Activated CD8-positive, alpha-beta memory T cell treated with anti-CD3 and anti-CD28 coated beads, Interleukin-2, amount 10 ng/mL, durations not matched to agents 7 days and 5 days (primary cell): ENCODE results near the gene AKAP7. TPM values are rescaled to one million over a fixed set of nuclear protein-coding genes. Genes with fewer than 3 reads are reported as not detected.

Source experiments
- ATAC-seq: fragments of 150-1000 bp; cut with Tn5 transposase; one replicate; pipeline ENCODE4 v1.10.0; 2021; ENCODE audit warnings: moderate library complexity
- CTCF ChIA-PET: fragments of 350-600 bp; sonication (Branson Sonifier 250); formaldehyde crosslinking; loops from one replicate; lab custom pipeline; 2021; ENCODE audit warnings: antibody characterized with exemption; lab: Charles Lee
- DNase-seq: peaks from one replicate; pipeline ENCODE4 v3.0.0-alpha.2; 2020
- H3K27ac Mint-ChIP-seq: one replicate; pipeline ENCODE4 v1.8.0; 2021; ENCODE audit warnings: mild to moderate bottlenecking, mixed read lengths
- H3K27me3 Mint-ChIP-seq: one replicate; pipeline ENCODE4 v1.8.0; 2021; ENCODE audit warnings: mixed read lengths
- H3K36me3 Mint-ChIP-seq: one replicate; pipeline ENCODE4 v1.8.0; 2021; ENCODE audit warnings: mild to moderate bottlenecking, mixed read lengths
- H3K4me1 Mint-ChIP-seq: one replicate; pipeline ENCODE4 v1.8.0; 2021; ENCODE audit warnings: mixed read lengths
- H3K4me3 Mint-ChIP-seq: one replicate; pipeline ENCODE4 v1.8.0; 2021; ENCODE audit warnings: mild to moderate bottlenecking, moderate library complexity, mixed read lengths
- H3K9me3 Mint-ChIP-seq: one replicate; pipeline ENCODE4 v1.8.0; 2022; ENCODE audit warnings: low read depth, mixed read lengths
- total RNA-seq, 2 experiments: library from RNA; stranded (reverse); gene quantifications; one replicate each; pipeline ENCODE4 v1.2.3, GENCODE V29; 2021

AKAP7 gene
- total RNA-seq, 2 experiments from 2014 or later = 7.3 to 10.3 TPM

DNA sequence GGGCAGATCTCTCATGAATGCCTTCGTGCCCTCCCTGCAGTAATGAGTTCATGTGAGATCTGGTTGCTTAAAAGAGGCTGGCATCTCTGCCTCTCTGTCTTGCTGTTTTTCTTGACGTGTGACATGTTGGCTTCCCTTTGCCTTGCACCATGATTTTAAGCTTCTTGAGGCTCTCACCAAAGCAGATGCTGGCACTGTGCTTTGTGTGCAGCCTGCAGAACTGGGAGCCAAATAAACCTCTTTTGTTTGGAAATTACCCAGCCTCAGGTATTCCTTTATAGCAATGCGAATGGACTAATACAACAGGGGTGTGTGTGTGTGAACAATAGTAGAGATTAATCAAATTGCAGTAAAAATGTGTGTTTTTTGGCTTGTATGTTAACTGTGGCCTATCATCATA lies 8.1 kb downstream of the AKAP7 start:
- Mint-ChIP-seq H3K4me1 (peaks cover 3% of the 10 kb centered on the region), H3K27ac (no peak overlapping the region), H3K9me3 (no peaks in the 10 kb centered on the region), H3K36me3 (peaks cover 22% of the 10 kb centered on the region), H3K27me3 (no peaks in the 10 kb centered on the region), H3K4me3 (no peak overlapping the region)
- DNase-seq (no peak), ATAC-seq (no peak)
- CTCF ChIA-PET = no interaction called here

DNA sequence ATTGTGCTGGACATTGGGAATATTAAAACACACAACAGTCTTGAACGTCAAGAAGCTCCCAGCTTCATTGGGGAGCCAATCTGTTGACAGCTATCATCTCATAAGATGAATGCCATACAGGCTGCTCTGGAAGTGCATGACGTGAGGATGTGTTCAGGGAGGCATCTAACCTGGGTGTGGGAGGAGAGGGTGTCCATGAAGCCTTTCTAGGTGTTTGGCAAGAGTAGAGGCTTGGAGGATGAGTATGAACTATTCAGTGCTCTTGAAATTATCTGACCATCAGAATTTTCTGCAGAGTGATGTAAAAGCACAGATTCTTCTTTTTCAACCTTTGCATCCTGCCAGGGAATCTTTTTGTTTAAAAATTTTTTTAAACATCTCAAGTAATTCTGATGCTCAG lies 11.6 kb downstream of the AKAP7 start:
- Mint-ChIP-seq H3K27me3 (no peaks in the 10 kb centered on the region), H3K36me3 (peaks cover 18% of the 10 kb centered on the region), H3K9me3 (no peaks in the 10 kb centered on the region), H3K4me1 (no peaks in the 10 kb centered on the region), H3K4me3 (no peak overlapping the region), H3K27ac (no peak overlapping the region)
- CTCF ChIA-PET = no interaction called here
- ATAC-seq = no peak
- no peak for DNase-seq

DNA sequence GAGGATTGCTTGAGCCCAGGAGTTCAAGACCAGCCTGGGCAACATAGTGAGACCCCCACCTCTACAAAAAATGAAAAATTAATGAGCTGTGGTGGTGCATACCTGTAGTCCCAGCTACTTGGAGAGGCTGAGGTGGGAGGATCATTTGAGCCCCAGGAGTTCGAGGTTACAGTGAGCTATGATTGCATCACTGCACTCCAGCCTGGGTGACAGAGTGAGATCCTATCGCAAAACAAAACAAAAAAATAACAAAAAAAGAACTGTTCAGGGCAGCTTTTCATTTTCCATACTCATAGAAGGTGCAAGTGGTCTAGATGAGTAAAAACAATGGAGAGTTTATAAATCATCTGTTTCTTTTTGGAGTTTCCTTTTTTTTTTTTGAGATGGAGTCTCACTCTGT lies 21.1 kb downstream of the AKAP7 start:
- peaks cover 2% of the 10 kb centered on the region for H3K36me3 Mint-ChIP-seq

DNA sequence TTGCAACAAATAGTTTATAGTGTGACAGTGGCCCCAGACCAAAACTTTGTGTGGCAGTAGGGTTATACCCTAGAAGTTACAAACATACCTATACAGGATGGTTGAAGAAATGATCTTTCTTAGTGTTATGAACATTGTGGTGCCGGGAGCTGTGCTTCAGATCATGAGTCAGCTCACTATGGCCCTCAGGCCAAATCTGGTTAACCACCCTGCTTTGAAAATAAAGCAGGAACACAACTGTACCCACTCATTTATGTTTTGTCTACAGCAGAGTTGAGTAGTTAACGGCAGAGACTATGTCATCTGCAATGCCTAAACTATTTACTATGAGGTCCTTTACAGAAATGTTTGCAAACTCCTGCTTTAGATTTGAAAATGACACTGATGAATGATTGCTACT lies 24.3 kb downstream of the AKAP7 start:
- H3K36me3 Mint-ChIP-seq = no peaks in the 10 kb centered on the region
- no peak for ATAC-seq
- no peak for DNase-seq
- no peak overlapping the region for H3K4me3 Mint-ChIP-seq
- no peak overlapping the region for H3K27ac Mint-ChIP-seq
- H3K4me1 Mint-ChIP-seq = peaks cover 3% of the 10 kb centered on the region
- CTCF ChIA-PET = no interaction called here
- no peaks in the 10 kb centered on the region for H3K27me3 Mint-ChIP-seq
- H3K9me3 Mint-ChIP-seq = no peaks in the 10 kb centered on the region

More for the DNA sequence above, 21.1 kb downstream of the AKAP7 start:
- Mint-ChIP-seq H3K9me3 (no peaks in the 10 kb centered on the region), H3K4me1 (peaks cover 3% of the 10 kb centered on the region), H3K27me3 (no peaks in the 10 kb centered on the region), H3K27ac (no peak overlapping the region), H3K4me3 (no peak overlapping the region)
- CTCF ChIA-PET = interaction anchor here (1.5 kb wide), 2 partner anchors 271 to 472 kb away, joined by 4 to 5 read pairs; partner anchors contain the start of gene MED23
- no peak for DNase-seq
- no peak for ATAC-seq

DNA sequence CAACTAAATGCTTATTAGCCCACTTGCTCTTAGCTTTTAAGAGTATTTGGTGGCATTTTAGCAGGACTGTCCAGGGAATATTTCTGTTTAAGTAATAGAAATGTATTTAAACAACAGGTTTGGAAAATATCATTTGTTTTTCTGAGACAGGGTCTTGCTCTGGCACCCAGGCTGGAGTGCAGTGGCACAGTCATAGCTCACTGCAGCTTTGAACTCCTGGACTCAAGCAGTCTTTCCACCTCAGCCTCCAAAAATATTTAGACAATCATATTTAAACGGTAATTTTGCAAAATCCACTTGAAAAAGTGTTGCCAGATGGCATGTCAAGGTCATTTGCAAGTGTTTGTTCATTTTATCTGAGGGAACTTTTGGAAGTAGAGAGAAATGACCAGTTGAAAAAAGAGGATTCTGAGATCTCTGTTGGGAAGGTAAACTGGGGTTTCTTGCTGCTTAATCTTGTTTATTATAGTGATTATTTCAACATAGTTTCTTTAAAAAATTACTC lies 25.0 kb downstream of the AKAP7 start:
- no peaks in the 10 kb centered on the region for H3K36me3 Mint-ChIP-seq
- peaks cover 3% of the 10 kb centered on the region for H3K4me1 Mint-ChIP-seq
- H3K4me3 Mint-ChIP-seq = no peak overlapping the region
- H3K9me3 Mint-ChIP-seq = no peaks in the 10 kb centered on the region
- no peak for DNase-seq
- ATAC-seq = no peak
- CTCF ChIA-PET = no interaction called here
- H3K27ac Mint-ChIP-seq = no peak overlapping the region
- H3K27me3 Mint-ChIP-seq = no peaks in the 10 kb centered on the region

DNA sequence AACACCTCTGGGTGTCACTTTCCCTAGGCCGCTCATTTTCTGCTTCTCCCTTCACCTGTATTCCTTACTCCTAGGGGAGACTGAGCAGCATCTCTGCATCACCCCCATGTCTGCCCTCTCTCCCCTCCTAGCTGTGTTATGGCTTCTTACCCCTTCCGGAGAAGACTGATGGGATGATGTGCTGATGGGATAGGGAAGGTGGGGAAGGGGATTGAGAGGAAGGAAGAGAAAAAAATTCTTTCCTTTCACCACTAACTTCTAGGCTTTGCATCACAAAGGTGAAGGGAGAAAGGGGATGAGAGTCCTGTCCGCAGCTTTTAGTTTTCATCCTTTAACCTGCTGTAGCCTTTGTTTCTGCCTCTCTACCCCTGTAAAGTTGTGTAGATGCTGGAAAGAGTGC lies 26.7 kb downstream of the AKAP7 start:
- H3K4me1 Mint-ChIP-seq = peaks cover 3% of the 10 kb centered on the region
- no peak for DNase-seq
- no peaks in the 10 kb centered on the region for H3K9me3 Mint-ChIP-seq
- H3K27me3 Mint-ChIP-seq = no peaks in the 10 kb centered on the region
- no peak for ATAC-seq
- CTCF ChIA-PET = interaction anchor here (0.9 kb wide), 1 partner anchor 21 kb away, joined by 3 read pairs; no protein-coding TSS in a partner anchor
- no peak overlapping the region for H3K4me3 Mint-ChIP-seq
- H3K36me3 Mint-ChIP-seq = peaks cover 5% of the 10 kb centered on the region
- H3K27ac Mint-ChIP-seq = no peak overlapping the region

DNA sequence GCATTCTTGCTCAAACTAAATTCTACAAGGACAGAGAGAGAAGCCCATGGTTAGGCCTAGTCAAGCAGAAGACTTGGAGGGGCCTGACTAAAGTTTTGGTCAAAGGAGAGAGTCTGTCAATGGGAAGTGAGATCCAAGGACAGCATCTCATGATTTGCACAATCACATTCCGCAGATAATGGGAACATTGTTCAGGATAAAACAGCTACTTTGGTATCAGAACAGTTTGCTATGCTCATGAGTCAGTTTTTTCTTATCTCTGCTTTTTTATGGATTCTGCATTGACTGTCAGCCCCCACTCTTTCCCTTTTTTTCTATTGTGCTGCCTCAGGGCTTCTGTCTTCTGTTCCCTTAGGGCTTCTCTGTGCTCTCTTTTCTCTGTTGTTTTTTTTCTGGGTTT lies 28.6 kb downstream of the AKAP7 start:
- Mint-ChIP-seq H3K4me1 (peaks cover 3% of the 10 kb centered on the region), H3K27ac (no peak overlapping the region), H3K36me3 (peaks cover 5% of the 10 kb centered on the region), H3K4me3 (no peak overlapping the region), H3K27me3 (no peaks in the 10 kb centered on the region), H3K9me3 (no peaks in the 10 kb centered on the region)
- no peak for DNase-seq
- no peak for ATAC-seq
- CTCF ChIA-PET = interaction anchor here (0.6 to 1.0 kb wide), 2 partner anchors 19 to 513 kb away, joined by 3 read pairs; no protein-coding TSS in a partner anchor

DNA sequence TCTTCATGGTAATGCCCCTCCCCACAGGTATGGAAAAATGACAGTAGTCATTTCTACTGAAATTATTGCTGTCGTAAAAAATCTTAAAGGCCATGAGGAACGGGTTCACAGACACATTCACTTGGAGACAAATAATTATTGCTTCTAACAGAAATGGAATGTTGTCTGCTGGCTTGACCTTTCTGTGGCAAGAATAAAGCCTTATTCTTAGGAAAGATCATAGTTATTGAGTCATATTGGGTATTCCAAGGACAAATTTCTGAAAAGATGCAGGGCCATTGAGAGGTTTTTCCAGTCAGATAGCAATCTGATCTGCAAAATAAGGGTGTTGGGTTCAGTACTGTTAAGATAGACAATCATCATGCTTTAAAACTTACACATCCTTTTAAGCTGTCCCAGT lies 29.2 kb downstream of the AKAP7 start:
- ATAC-seq = no peak

DNA sequence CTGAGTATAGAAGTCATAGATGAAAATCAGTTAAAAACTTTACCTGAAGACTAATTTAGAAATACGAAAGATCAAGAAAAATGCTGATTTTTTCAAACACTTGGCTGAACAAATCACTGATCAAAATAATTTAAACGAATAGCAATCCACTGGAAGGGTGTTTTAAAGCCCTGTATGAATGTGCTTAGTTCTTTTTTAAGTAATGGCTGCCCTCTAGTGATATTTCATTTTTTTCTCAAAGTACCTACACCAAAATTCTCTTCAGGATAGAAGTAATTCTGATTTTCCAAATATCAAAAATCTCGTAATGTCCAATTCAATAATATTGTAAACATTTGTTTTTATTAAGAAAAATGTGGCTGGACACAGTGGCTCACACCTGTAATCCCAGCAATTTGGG lies 32.5 kb downstream of the AKAP7 start:
- ATAC-seq (no peak), DNase-seq (no peak)
- Mint-ChIP-seq H3K27me3 (no peaks in the 10 kb centered on the region), H3K4me1 (no peaks in the 10 kb centered on the region), H3K36me3 (peaks cover 11% of the 10 kb centered on the region), H3K9me3 (no peaks in the 10 kb centered on the region), H3K27ac (no peak overlapping the region), H3K4me3 (no peak overlapping the region)
- CTCF ChIA-PET = interaction anchor here (0.6 kb wide), 1 partner anchor 277 kb away, joined by 3 read pairs; no protein-coding TSS in a partner anchor

More for the DNA sequence above, 29.2 kb downstream of the AKAP7 start:
- Mint-ChIP-seq H3K36me3 (peaks cover 9% of the 10 kb centered on the region), H3K27me3 (no peaks in the 10 kb centered on the region), H3K4me3 (no peak overlapping the region), H3K27ac (no peak overlapping the region), H3K4me1 (peaks cover 1% of the 10 kb centered on the region), H3K9me3 (no peaks in the 10 kb centered on the region)
- CTCF ChIA-PET = no interaction called here
- no peak for DNase-seq

DNA sequence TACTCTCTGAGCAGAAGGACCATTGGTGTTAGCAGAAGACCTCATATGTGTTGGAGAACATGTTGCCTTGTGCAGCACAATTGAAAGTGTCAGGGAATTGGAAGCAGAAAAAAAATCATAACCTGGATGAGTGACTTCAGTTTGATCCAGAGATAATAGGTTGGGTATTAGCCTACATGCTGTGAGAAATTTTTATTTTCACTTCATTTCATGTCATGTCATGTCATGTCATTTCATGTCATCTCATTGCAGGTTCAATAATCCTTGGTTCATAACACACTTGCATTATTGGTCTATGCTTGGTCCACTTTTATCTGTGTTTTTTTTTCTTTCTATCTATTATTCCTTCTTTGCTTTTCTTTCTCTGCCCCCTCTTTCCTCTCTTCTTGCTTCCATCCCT lies 34.3 kb downstream of the AKAP7 start:
- DNase-seq (no peak), ATAC-seq (no peak)
- Mint-ChIP-seq H3K4me1 (no peaks in the 10 kb centered on the region), H3K27me3 (no peaks in the 10 kb centered on the region), H3K9me3 (no peaks in the 10 kb centered on the region), H3K4me3 (no peak overlapping the region), H3K27ac (no peak overlapping the region), H3K36me3 (peaks cover 11% of the 10 kb centered on the region)
- CTCF ChIA-PET = interaction anchor here (1.5 kb wide), 1 partner anchor 14 kb away, joined by 4 read pairs; no protein-coding TSS in a partner anchor

DNA sequence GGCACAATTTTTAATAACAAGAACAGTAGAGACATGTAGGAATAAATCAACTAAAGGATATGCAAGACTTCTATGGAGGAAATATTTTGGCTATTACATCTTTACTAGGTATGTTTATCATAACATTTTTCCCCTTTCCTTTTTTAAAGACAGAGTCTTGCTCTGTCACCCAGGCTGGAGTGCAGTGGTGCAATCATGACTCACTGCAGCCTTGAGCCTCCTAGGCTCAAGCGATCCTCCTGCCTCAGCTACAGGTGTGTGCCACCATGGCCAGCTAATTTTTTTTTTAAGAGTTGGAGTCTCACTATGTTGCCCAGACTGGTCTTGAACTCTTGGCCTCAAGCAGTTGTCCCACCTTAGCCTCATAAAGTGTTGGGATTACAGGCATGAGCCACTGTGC lies 37.0 kb downstream of the AKAP7 start:
- DNase-seq = no peak
- no peaks in the 10 kb centered on the region for H3K9me3 Mint-ChIP-seq
- no peak overlapping the region for H3K4me3 Mint-ChIP-seq
- no peak overlapping the region for H3K27ac Mint-ChIP-seq
- H3K4me1 Mint-ChIP-seq = no peaks in the 10 kb centered on the region
- ATAC-seq = no peak
- no peaks in the 10 kb centered on the region for H3K27me3 Mint-ChIP-seq
- CTCF ChIA-PET = interaction anchor here (0.6 kb wide), 1 partner anchor 246 kb away, joined by 3 read pairs; no protein-coding TSS in a partner anchor
- peaks cover 6% of the 10 kb centered on the region for H3K36me3 Mint-ChIP-seq

DNA sequence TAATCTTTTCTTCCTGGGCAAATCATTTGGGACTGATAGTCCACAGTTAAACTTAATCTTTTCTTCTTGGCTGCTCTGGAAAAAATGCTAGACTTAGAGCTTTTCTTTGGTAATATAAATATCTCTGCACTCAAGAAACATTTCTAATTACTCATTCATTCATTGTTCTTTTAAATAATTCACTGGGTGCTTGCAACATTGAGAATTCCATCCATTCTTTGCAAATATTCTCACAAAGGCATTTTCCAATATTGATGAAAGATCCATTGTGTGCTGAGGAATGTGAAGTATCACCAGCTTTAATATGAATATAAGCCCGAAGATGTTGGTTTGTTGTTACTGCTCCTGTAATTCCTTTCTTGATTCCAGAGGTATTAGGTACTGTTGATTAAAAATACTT lies 38.4 kb downstream of the AKAP7 start:
- no peak overlapping the region for H3K27ac Mint-ChIP-seq
- CTCF ChIA-PET = interaction anchor here (1.0 to 1.2 kb wide), 2 partner anchors 10 to 360 kb away, joined by 3 to 4 read pairs; no protein-coding TSS in a partner anchor
- H3K4me1 Mint-ChIP-seq = no peaks in the 10 kb centered on the region
- no peaks in the 10 kb centered on the region for H3K27me3 Mint-ChIP-seq
- DNase-seq = no peak
- peaks cover 7% of the 10 kb centered on the region for H3K36me3 Mint-ChIP-seq
- ATAC-seq = no peak
- no peak overlapping the region for H3K4me3 Mint-ChIP-seq
- H3K9me3 Mint-ChIP-seq = no peaks in the 10 kb centered on the region

DNA sequence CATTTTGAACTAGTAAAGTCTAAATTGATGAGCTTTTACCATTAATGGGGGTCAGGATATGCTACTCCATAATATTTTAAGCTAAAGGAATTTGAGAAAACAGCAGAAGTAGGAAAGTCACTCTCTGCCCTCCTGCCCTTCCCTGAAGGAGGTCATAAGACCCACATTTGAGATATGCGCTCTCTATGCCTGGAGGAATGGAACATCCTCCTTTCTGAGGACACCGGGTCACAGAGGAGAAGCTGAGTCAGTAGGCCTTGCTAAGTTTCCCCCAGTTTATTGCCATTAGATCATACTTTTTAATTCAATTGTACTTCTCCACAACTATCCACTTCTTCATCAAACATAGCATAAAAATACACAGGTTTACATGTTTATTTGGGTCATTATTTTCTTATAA lies 40.3 kb downstream of the AKAP7 start:
- H3K9me3 Mint-ChIP-seq = no peaks in the 10 kb centered on the region
- H3K36me3 Mint-ChIP-seq = peaks cover 2% of the 10 kb centered on the region
- CTCF ChIA-PET = no interaction called here
- no peaks in the 10 kb centered on the region for H3K4me1 Mint-ChIP-seq
- ATAC-seq (no peak), DNase-seq (no peak)
- no peaks in the 10 kb centered on the region for H3K27me3 Mint-ChIP-seq
- H3K4me3 Mint-ChIP-seq = no peak overlapping the region
- H3K27ac Mint-ChIP-seq = no peak overlapping the region

DNA sequence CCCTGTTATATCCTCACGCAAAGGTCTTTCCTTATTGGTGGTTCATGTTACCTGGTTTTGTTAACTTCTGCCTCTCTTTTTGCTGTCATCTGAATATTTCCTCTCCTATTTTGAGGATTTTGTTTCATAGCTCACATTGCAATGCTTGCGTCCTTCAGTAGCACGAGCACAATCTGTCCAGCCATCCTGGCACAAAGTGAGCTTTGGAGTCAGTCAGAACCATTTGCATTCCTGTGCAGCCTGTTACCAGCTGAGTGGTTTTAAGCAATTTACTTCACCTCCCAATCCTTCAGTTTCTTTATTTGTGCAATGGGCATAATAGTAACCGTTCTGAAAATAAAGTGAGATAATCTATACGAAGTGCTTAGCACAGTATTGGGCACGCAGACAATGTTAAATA lies 42.7 kb downstream of the AKAP7 start:
- DNase-seq = no peak
- Mint-ChIP-seq H3K36me3 (peaks cover 3% of the 10 kb centered on the region), H3K9me3 (no peaks in the 10 kb centered on the region), H3K27ac (no peak overlapping the region), H3K27me3 (no peaks in the 10 kb centered on the region), H3K4me1 (peaks cover 2% of the 10 kb centered on the region), H3K4me3 (no peak overlapping the region)
- CTCF ChIA-PET = no interaction called here
- no peak for ATAC-seq
